HepG2 (cell line): ENCODE measurements around the gene HSDL1. TPM values are rescaled to one million over a fixed set of nuclear protein-coding genes. Genes with fewer than 3 reads are reported as not detected.

Source experiments
- CCDC6 ChIP-seq: sonication (generic); formaldehyde crosslinking; IDR thresholded peaks from 2 replicates; pipeline ENCODE4 v1.8.1; 2022; ENCODE audit warnings: mild to moderate bottlenecking, missing genetic modification reagents, moderate library complexity
- FOSL2 ChIP-seq: sonication (generic); formaldehyde crosslinking; IDR thresholded peaks from 2 replicates; pipeline ENCODE4 v1.4.0; 2020; ENCODE audit warnings: missing genetic modification reagents
- GATAD2A ChIP-seq: IDR thresholded peaks from 2 replicates; pipeline ENCODE4 v1.6.1; 2016
- KMT2A ChIP-seq: sonication (generic); formaldehyde crosslinking; IDR thresholded peaks from 2 replicates; pipeline ENCODE4 v1.4.0; 2020; ENCODE audit warnings: missing genetic modification reagents
- MBD4 ChIP-seq: IDR thresholded peaks from 2 replicates; pipeline ENCODE4 v1.6.1; 2012; ENCODE audit warnings: low read length, inconsistent platforms, borderline replicate concordance
- MEIS1 ChIP-seq: sonication (generic); formaldehyde crosslinking; IDR thresholded peaks from 2 replicates; pipeline ENCODE4 v1.9.0; 2021; ENCODE audit warnings: mild to moderate bottlenecking, missing genetic modification reagents, moderate library complexity, borderline replicate concordance
- MXD4 ChIP-seq: IDR thresholded peaks from 2 replicates; pipeline ENCODE4 v1.6.1; 2016; ENCODE audit warnings: mild to moderate bottlenecking, missing biosample characterization, missing genetic modification reagents
- MYC ChIP-seq: sonication (generic); formaldehyde crosslinking; IDR thresholded peaks from 2 replicates; pipeline ENCODE4 v1.9.0; 2021; ENCODE audit warnings: missing genetic modification reagents, borderline replicate concordance
- PRPF4 ChIP-seq: fragments of 200-400 bp; formaldehyde crosslinking; IDR thresholded peaks from 2 replicates; pipeline ENCODE4 v1.6.1; 2016; ENCODE audit warnings: low read length, low read depth; ENCODE audit not compliant: poor library complexity, severe bottlenecking
- ZNF263 ChIP-seq: sonication (generic); formaldehyde crosslinking; IDR thresholded peaks from 2 replicates; pipeline ENCODE4 v1.4.0; 2020; ENCODE audit warnings: missing genetic modification reagents
- ZNF546 ChIP-seq: sonication (generic); formaldehyde crosslinking; conservative IDR thresholded peaks from 2 replicates; pipeline ENCODE4 v1.8.1; 2023; ENCODE audit warnings: mild to moderate bottlenecking, missing genetic modification reagents
- ZNF567 ChIP-seq: sonication (generic); formaldehyde crosslinking; IDR thresholded peaks from 2 replicates; pipeline ENCODE4 v1.8.1; 2023; ENCODE audit warnings: mild to moderate bottlenecking, missing genetic modification reagents, borderline replicate concordance
- ZNF598 ChIP-seq: sonication (generic); formaldehyde crosslinking; IDR thresholded peaks from 2 replicates; pipeline ENCODE4 v1.5.1; 2020; ENCODE audit warnings: mild to moderate bottlenecking, missing genetic modification reagents, borderline replicate concordance
- polyA plus RNA-seq, 8 experiments: library from polyadenylated mRNA; depleted of rRNA in 3 of 8; stranded (reverse) in 7 of 8; unstranded in 1 of 8; fragments of >200 nt; fragmentation: Illumina TruSeq in 4 of 8; extraction: Trizol in 4 of 8; gene quantifications; 2 replicates each; pipeline versions ENCODE4 v1.2.1 to v1.2.3, GENCODE V29; 2011 to 2016; ENCODE audit warnings: low read depth in 4 of 8, missing spikeins in 1 of 8, mixed read lengths in 1 of 8; ENCODE audit not compliant: insufficient read depth in 1 of 8
- total RNA-seq, 5 experiments: library from RNA; depleted of rRNA; stranded (reverse); fragments of >200 nt; fragmentation: Illumina TruSeq; extraction: Trizol; gene quantifications; 2 replicates each; pipeline ENCODE4 v1.2.3, GENCODE V29; 2016; ENCODE audit warnings: low read depth in 1 of 5
- TF ChIP-seq, protein P1 (sequence below): sonication (generic); formaldehyde crosslinking; conservative IDR thresholded peaks from 2 replicates; pipeline ENCODE4 v1.8.0; 2022; ENCODE audit warnings: mild to moderate bottlenecking, moderate library complexity, missing genetic modification reagents
- TF ChIP-seq, protein P2 (sequence below): IDR thresholded peaks from 2 replicates; pipeline ENCODE4 v1.6.1; 2016; ENCODE audit warnings: missing genetic modification reagents, missing compliant biosample characterization
- TF ChIP-seq, protein P3 (sequence below): sonication (generic); formaldehyde crosslinking; IDR thresholded peaks from 2 replicates; pipeline ENCODE4 v1.5.1; 2020; ENCODE audit warnings: mild to moderate bottlenecking, missing genetic modification reagents, moderate library complexity
- TF ChIP-seq, protein P4 (sequence below): sonication (generic); formaldehyde crosslinking; IDR thresholded peaks from 2 replicates; pipeline ENCODE4 v1.5.0; 2020; ENCODE audit warnings: mild to moderate bottlenecking, missing genetic modification reagents, borderline replicate concordance

HSDL1 gene
- total and polyA plus RNA-seq, 2 of the 13 experiments (the other 11 are each of a cell fraction or from before 2014, with no cell fraction given) = 49.2 to 49.7 TPM

DNA sequence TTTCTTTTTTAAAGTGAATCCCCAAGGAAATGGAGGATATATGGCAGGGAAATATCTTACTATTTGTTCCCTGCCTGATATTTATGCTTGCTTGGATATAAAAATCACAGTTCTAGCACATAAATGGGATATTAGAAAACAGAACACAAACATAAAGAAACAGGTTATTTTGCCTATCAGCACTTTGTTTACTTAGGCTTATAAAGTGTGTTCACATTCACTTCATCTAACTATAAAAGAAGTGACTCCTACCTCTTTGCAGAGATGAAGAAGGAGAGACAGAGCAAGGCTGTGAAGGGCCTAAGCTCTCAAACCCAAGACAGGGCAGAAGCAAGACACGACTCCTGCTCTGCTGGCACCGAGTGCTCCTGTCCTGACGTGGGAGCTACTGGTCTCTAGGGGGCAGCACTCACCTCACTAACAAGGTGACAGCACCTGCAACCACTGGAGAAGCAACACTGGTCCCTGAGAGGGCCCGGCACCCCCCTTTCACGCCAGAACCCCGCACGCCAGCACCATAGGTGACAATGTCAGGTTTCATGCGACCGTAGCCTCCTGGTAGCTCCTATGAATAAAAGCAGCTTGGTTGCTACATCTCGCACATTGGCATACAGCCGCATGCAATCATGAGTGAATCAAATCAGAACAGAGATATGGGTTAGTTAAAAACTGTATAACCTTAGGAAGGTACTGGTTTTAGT, 60.3 kb downstream of the HSDL1 start (continued):
- TF ChIP-seq ZNF546 (no peak), CCDC6 (CRISPR knock-in tag) (peak; percentile 68; the same call in 1 of the 2 replicates), ZNF263 (CRISPR knock-in tag) (peak; percentile 57; the same call in 1 of the 2 replicates), ZNF598 (CRISPR knock-in tag) (peak; percentile 63; the same call in 1 of the 2 replicates), MEIS1 (no peak; the same call in 1 of the 2 replicates), KMT2A (CRISPR knock-in tag) (peak; percentile 52; the same call in 1 of the 2 replicates), MBD4 (no peak), MYC (CRISPR knock-in tag) (peak; percentile 29; the same call in 1 of the 2 replicates), GATAD2A (CRISPR knock-in tag) (0 out of 2 replicates have a peak, but pooled peaks have one; percentile 31), FOSL2 (CRISPR knock-in tag) (peak; percentile 27; the same call in 1 of the 2 replicates), ZNF567 (0 out of 2 replicates have a peak, but pooled peaks have one; percentile 61), MXD4 (CRISPR knock-in tag) (0 out of 2 replicates have a peak, but pooled peaks have one; percentile 23), PRPF4 (no peak)
- TF ChIP-seq, protein P1, sequence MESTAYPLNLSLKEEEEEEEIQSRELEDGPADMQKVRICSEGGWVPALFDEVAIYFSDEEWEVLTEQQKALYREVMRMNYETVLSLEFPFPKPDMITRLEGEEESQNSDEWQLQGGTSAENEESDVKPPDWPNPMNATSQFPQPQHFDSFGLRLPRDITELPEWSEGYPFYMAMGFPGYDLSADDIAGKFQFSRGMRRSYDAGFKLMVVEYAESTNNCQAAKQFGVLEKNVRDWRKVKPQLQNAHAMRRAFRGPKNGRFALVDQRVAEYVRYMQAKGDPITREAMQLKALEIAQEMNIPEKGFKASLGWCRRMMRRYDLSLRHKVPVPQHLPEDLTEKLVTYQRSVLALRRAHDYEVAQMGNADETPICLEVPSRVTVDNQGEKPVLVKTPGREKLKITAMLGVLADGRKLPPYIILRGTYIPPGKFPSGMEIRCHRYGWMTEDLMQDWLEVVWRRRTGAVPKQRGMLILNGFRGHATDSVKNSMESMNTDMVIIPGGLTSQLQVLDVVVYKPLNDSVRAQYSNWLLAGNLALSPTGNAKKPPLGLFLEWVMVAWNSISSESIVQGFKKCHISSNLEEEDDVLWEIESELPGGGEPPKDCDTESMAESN (CRISPR knock-in tag) = 0 out of 2 replicates have a peak, but pooled peaks have one; percentile 27
- TF ChIP-seq, protein P2, sequence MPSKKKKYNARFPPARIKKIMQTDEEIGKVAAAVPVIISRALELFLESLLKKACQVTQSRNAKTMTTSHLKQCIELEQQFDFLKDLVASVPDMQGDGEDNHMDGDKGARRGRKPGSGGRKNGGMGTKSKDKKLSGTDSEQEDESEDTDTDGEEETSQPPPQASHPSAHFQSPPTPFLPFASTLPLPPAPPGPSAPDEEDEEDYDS (CRISPR knock-in tag) = 0 out of 2 replicates have a peak, but pooled peaks have one; percentile 15
- TF ChIP-seq, protein P3, sequence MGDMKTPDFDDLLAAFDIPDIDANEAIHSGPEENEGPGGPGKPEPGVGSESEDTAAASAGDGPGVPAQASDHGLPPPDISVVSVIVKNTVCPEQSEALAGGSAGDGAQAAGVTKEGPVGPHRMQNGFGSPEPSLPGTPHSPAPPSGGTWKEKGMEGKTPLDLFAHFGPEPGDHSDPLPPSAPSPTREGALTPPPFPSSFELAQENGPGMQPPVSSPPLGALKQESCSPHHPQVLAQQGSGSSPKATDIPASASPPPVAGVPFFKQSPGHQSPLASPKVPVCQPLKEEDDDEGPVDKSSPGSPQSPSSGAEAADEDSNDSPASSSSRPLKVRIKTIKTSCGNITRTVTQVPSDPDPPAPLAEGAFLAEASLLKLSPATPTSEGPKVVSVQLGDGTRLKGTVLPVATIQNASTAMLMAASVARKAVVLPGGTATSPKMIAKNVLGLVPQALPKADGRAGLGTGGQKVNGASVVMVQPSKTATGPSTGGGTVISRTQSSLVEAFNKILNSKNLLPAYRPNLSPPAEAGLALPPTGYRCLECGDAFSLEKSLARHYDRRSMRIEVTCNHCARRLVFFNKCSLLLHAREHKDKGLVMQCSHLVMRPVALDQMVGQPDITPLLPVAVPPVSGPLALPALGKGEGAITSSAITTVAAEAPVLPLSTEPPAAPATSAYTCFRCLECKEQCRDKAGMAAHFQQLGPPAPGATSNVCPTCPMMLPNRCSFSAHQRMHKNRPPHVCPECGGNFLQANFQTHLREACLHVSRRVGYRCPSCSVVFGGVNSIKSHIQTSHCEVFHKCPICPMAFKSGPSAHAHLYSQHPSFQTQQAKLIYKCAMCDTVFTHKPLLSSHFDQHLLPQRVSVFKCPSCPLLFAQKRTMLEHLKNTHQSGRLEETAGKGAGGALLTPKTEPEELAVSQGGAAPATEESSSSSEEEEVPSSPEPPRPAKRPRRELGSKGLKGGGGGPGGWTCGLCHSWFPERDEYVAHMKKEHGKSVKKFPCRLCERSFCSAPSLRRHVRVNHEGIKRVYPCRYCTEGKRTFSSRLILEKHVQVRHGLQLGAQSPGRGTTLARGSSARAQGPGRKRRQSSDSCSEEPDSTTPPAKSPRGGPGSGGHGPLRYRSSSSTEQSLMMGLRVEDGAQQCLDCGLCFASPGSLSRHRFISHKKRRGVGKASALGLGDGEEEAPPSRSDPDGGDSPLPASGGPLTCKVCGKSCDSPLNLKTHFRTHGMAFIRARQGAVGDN = peak; percentile 48
- TF ChIP-seq, protein P4, sequence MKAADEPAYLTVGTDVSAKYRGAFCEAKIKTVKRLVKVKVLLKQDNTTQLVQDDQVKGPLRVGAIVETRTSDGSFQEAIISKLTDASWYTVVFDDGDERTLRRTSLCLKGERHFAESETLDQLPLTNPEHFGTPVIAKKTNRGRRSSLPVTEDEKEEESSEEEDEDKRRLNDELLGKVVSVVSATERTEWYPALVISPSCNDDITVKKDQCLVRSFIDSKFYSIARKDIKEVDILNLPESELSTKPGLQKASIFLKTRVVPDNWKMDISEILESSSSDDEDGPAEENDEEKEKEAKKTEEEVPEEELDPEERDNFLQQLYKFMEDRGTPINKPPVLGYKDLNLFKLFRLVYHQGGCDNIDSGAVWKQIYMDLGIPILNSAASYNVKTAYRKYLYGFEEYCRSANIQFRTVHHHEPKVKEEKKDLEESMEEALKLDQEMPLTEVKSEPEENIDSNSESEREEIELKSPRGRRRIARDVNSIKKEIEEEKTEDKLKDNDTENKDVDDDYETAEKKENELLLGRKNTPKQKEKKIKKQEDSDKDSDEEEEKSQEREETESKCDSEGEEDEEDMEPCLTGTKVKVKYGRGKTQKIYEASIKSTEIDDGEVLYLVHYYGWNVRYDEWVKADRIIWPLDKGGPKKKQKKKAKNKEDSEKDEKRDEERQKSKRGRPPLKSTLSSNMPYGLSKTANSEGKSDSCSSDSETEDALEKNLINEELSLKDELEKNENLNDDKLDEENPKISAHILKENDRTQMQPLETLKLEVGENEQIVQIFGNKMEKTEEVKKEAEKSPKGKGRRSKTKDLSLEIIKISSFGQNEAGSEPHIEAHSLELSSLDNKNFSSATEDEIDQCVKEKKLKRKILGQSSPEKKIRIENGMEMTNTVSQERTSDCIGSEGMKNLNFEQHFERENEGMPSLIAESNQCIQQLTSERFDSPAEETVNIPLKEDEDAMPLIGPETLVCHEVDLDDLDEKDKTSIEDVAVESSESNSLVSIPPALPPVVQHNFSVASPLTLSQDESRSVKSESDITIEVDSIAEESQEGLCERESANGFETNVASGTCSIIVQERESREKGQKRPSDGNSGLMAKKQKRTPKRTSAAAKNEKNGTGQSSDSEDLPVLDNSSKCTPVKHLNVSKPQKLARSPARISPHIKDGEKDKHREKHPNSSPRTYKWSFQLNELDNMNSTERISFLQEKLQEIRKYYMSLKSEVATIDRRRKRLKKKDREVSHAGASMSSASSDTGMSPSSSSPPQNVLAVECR (CRISPR knock-in tag) = peak; percentile 42; the same call in 1 of the 2 replicates
